Karpas-422 (cell line): Measurements from ENCODE around the gene NKAIN2. TPM values are rescaled to one million over a fixed set of nuclear protein-coding genes. Genes with fewer than 3 reads are reported as not detected.

ENCODE experiments used
- DNase-seq: peaks from one replicate; pipeline ENCODE4 v3.0.0-alpha.2; 2015
- H2AFZ ChIP-seq: fragments of 200-600 bp; sonication (generic); 2 replicates; pipeline ENCODE4 v1.6.1; 2014; ENCODE audit warnings: antibody characterized with exemption, low read length, mixed read lengths
- H3K27ac ChIP-seq: fragments of 200-600 bp; sonication (generic); 2 replicates; pipeline ENCODE4 v1.5.1; 2014; ENCODE audit warnings: mild to moderate bottlenecking, low read length, moderate library complexity
- H3K27me3 ChIP-seq: fragments of 200-600 bp; sonication (generic); 2 replicates; pipeline ENCODE4 v1.6.1; 2014; ENCODE audit warnings: low read length, mixed read lengths
- H3K36me3 ChIP-seq: fragments of 200-600 bp; sonication (generic); 2 replicates; pipeline ENCODE4 v1.6.1; 2014; ENCODE audit warnings: low read length, mixed read lengths; ENCODE audit not compliant: insufficient read depth
- H3K4me1 ChIP-seq: fragments of 200-600 bp; sonication (generic); 2 replicates; pipeline ENCODE4 v1.6.1; 2014; ENCODE audit warnings: mild to moderate bottlenecking, low read length, mixed read lengths
- H3K4me2 ChIP-seq: fragments of 200-600 bp; sonication (generic); 2 replicates; pipeline ENCODE4 v1.6.1; 2014; ENCODE audit warnings: low read length, low read depth, mild to moderate bottlenecking; ENCODE audit not compliant: poor library complexity, severe bottlenecking
- H3K4me3 ChIP-seq: fragments of 200-600 bp; sonication (generic); 2 replicates; pipeline ENCODE4 v1.5.1; 2014; ENCODE audit warnings: mild to moderate bottlenecking, antibody characterized with exemption, low read length, mixed read lengths
- H3K79me2 ChIP-seq: fragments of 200-600 bp; sonication (generic); 2 replicates; pipeline ENCODE4 v1.6.1; 2014; ENCODE audit warnings: mild to moderate bottlenecking, low read length, mixed read lengths
- H3K9ac ChIP-seq: fragments of 200-600 bp; sonication (generic); 2 replicates; pipeline ENCODE4 v1.6.0; 2014; ENCODE audit warnings: low read length
- H3K9me2 ChIP-seq: fragments of 200-600 bp; sonication (generic), shearing (Covaris generic); replicated peaks from 2 replicates; pipeline ENCODE4 v1.6.0; 2014; ENCODE audit warnings: mild to moderate bottlenecking, low read length, moderate library complexity; ENCODE audit not compliant: insufficient read depth
- H3K9me3 ChIP-seq: fragments of 300-700, 200-600 bp; sonication (generic); 2 replicates; pipeline ENCODE4 v1.6.1; 2014; ENCODE audit warnings: low read length, mixed read lengths
- H4K20me1 ChIP-seq: fragments of 200-600 bp; sonication (generic); 2 replicates; pipeline ENCODE4 v1.6.1; 2014; ENCODE audit warnings: mild to moderate bottlenecking, antibody characterized with exemption, low read length, low read depth; ENCODE audit not compliant: insufficient read depth
- total RNA-seq: library from RNA; depleted of rRNA; stranded (reverse); fragments of >200 nt; shearing (Covaris generic); gene quantifications from 2 replicates; pipeline ENCODE4 v1.2.3, GENCODE V29; 2014; ENCODE audit warnings: low replicate concordance

Gene NKAIN2
- total RNA-seq, 1 experiment from 2014 or later = not detected

GRCh38 chr6:124356276-124356810 is 552.7 kb downstream of the NKAIN2 start:
- H3K27me3 ChIP-seq = 0 out of 2 replicates have a peak, but pooled peaks cover 2% of the 10 kb centered on the region
- no peak for DNase-seq
- no peaks in the 10 kb centered on the region for H3K9me2 ChIP-seq
- no peaks in the 10 kb centered on the region for H3K4me1 ChIP-seq
- no peaks in the 10 kb centered on the region for H3K36me3 ChIP-seq
- H3K9me3 ChIP-seq = peaks cover 12% of the 10 kb centered on the region; the same call in 1 of the 2 replicates
- no peak overlapping the region for H2AFZ ChIP-seq
- no peak overlapping the region for H3K4me2 ChIP-seq
- no peak overlapping the region for H3K4me3 ChIP-seq
- H3K9ac ChIP-seq = no peak overlapping the region
- no peaks in the 10 kb centered on the region for H3K79me2 ChIP-seq
- no peaks in the 10 kb centered on the region for H4K20me1 ChIP-seq
- no peak overlapping the region for H3K27ac ChIP-seq

GRCh38 chr6:124356811-124357210 is 553.1 kb downstream of the NKAIN2 start:
- 0 out of 2 replicates have a peak, but pooled peaks cover 2% of the 10 kb centered on the region for H3K27me3 ChIP-seq
- peaks cover 12% of the 10 kb centered on the region; the same call in 1 of the 2 replicates for H3K9me3 ChIP-seq

GRCh38 chr6:124368131-124368530 is 564.5 kb downstream of the NKAIN2 start:
- H3K9me3 ChIP-seq = peaks cover 11% of the 10 kb centered on the region; the same call in 1 of the 2 replicates
- H3K79me2 ChIP-seq = no peaks in the 10 kb centered on the region
- no peak overlapping the region for H2AFZ ChIP-seq
- H3K9ac ChIP-seq = no peak overlapping the region
- H3K9me2 ChIP-seq = no peaks in the 10 kb centered on the region
- H3K4me1 ChIP-seq = no peaks in the 10 kb centered on the region
- H3K36me3 ChIP-seq = no peaks in the 10 kb centered on the region
- H3K27ac ChIP-seq = no peak overlapping the region
- no peak for DNase-seq
- no peaks in the 10 kb centered on the region for H4K20me1 ChIP-seq
- H3K4me3 ChIP-seq = no peak overlapping the region
- H3K27me3 ChIP-seq = no peaks in the 10 kb centered on the region
- H3K4me2 ChIP-seq = no peak overlapping the region

More at GRCh38 chr6:124356811-124357210, 553.1 kb downstream of the NKAIN2 start:
- Histone ChIP-seq H3K9me2 (no peaks in the 10 kb centered on the region), H3K27ac (no peak overlapping the region), H2AFZ (no peak overlapping the region), H3K4me3 (no peak overlapping the region), H4K20me1 (no peaks in the 10 kb centered on the region), H3K4me2 (no peak overlapping the region), H3K79me2 (no peaks in the 10 kb centered on the region), H3K4me1 (no peaks in the 10 kb centered on the region), H3K36me3 (no peaks in the 10 kb centered on the region), H3K9ac (no peak overlapping the region)
- DNase-seq = no peak

- no peaks in the 10 kb centered on the region for H4K20me1 ChIP-seq
- H3K27ac ChIP-seq = no peak overlapping the region
- H3K36me3 ChIP-seq = no peaks in the 10 kb centered on the region
- no peak overlapping the region for H3K9ac ChIP-seq
- no peak overlapping the region for H3K4me3 ChIP-seq
- H3K4me1 ChIP-seq = no peaks in the 10 kb centered on the region
- H2AFZ ChIP-seq = no peak overlapping the region
- H3K9me2 ChIP-seq = no peaks in the 10 kb centered on the region
- peaks cover 3% of the 10 kb centered on the region; the same call in 1 of the 2 replicates for H3K9me3 ChIP-seq
- H3K79me2 ChIP-seq = no peaks in the 10 kb centered on the region
- H3K27me3 ChIP-seq = no peaks in the 10 kb centered on the region
- no peak overlapping the region for H3K4me2 ChIP-seq
- DNase-seq = no peak
Measured at GRCh38 chr6:124371974-124372475, 568.4 kb downstream of the NKAIN2 start.

GRCh38 chr6:124373386-124373785 is 569.7 kb downstream of the NKAIN2 start:
- Histone ChIP-seq H3K27ac (no peak overlapping the region), H3K4me2 (no peak overlapping the region), H3K4me1 (no peaks in the 10 kb centered on the region), H4K20me1 (no peaks in the 10 kb centered on the region), H3K27me3 (no peaks in the 10 kb centered on the region), H3K9me3 (peaks cover 6% of the 10 kb centered on the region), H3K9me2 (no peaks in the 10 kb centered on the region), H3K4me3 (no peak overlapping the region), H2AFZ (no peak overlapping the region), H3K36me3 (no peaks in the 10 kb centered on the region), H3K9ac (no peak overlapping the region), H3K79me2 (no peaks in the 10 kb centered on the region)
- DNase-seq = no peak

- no peak overlapping the region for H3K9ac ChIP-seq
- no peaks in the 10 kb centered on the region for H3K27me3 ChIP-seq
- H3K4me2 ChIP-seq = no peak overlapping the region
- peaks cover 6% of the 10 kb centered on the region; the same call in 1 of the 2 replicates for H3K9me3 ChIP-seq
- H4K20me1 ChIP-seq = no peaks in the 10 kb centered on the region
- no peaks in the 10 kb centered on the region for H3K9me2 ChIP-seq
- H3K79me2 ChIP-seq = no peaks in the 10 kb centered on the region
- DNase-seq = no peak
- H3K4me3 ChIP-seq = no peak overlapping the region
- no peaks in the 10 kb centered on the region for H3K4me1 ChIP-seq
- no peaks in the 10 kb centered on the region for H3K36me3 ChIP-seq
- H3K27ac ChIP-seq = no peak overlapping the region
- no peak overlapping the region for H2AFZ ChIP-seq
Measured at GRCh38 chr6:124389127-124389526, 585.5 kb downstream of the NKAIN2 start.

- Histone ChIP-seq H2AFZ (no peak overlapping the region), H3K27ac (no peak overlapping the region), H3K9ac (no peak overlapping the region), H3K4me3 (no peak overlapping the region), H3K4me2 (no peak overlapping the region), H3K36me3 (no peaks in the 10 kb centered on the region), H3K9me3 (peaks cover 10% of the 10 kb centered on the region; the same call in 1 of the 2 replicates), H3K27me3 (no peaks in the 10 kb centered on the region), H3K9me2 (no peaks in the 10 kb centered on the region), H3K4me1 (no peaks in the 10 kb centered on the region), H4K20me1 (no peaks in the 10 kb centered on the region), H3K79me2 (no peaks in the 10 kb centered on the region)
- no peak for DNase-seq
Measured at GRCh38 chr6:124393536-124393935, 589.9 kb downstream of the NKAIN2 start.

- peaks cover 7% of the 10 kb centered on the region; the same call in 1 of the 2 replicates for H3K9me3 ChIP-seq
- H2AFZ ChIP-seq = no peak overlapping the region
- H3K4me2 ChIP-seq = no peak overlapping the region
- H3K79me2 ChIP-seq = no peaks in the 10 kb centered on the region
- no peaks in the 10 kb centered on the region for H3K4me1 ChIP-seq
- H3K9me2 ChIP-seq = no peaks in the 10 kb centered on the region
- no peak for DNase-seq
- H4K20me1 ChIP-seq = no peaks in the 10 kb centered on the region
- no peak overlapping the region for H3K4me3 ChIP-seq
- H3K36me3 ChIP-seq = no peaks in the 10 kb centered on the region
- H3K27ac ChIP-seq = no peak overlapping the region
- H3K9ac ChIP-seq = no peak overlapping the region
- no peaks in the 10 kb centered on the region for H3K27me3 ChIP-seq
Measured at GRCh38 chr6:124396361-124396760, 592.7 kb downstream of the NKAIN2 start.
